Nucleus accumbens (tissue), 56 donors: ENCODE results near the gene ZNF653.

Experiments
- DNase-seq, 56 donors: peaks; one replicate each; lab custom pipeline; 2025; lab: John Stamatoyannopoulos, UW

ZNF653 gene, protein sequence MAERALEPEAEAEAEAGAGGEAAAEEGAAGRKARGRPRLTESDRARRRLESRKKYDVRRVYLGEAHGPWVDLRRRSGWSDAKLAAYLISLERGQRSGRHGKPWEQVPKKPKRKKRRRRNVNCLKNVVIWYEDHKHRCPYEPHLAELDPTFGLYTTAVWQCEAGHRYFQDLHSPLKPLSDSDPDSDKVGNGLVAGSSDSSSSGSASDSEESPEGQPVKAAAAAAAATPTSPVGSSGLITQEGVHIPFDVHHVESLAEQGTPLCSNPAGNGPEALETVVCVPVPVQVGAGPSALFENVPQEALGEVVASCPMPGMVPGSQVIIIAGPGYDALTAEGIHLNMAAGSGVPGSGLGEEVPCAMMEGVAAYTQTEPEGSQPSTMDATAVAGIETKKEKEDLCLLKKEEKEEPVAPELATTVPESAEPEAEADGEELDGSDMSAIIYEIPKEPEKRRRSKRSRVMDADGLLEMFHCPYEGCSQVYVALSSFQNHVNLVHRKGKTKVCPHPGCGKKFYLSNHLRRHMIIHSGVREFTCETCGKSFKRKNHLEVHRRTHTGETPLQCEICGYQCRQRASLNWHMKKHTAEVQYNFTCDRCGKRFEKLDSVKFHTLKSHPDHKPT

DNA sequence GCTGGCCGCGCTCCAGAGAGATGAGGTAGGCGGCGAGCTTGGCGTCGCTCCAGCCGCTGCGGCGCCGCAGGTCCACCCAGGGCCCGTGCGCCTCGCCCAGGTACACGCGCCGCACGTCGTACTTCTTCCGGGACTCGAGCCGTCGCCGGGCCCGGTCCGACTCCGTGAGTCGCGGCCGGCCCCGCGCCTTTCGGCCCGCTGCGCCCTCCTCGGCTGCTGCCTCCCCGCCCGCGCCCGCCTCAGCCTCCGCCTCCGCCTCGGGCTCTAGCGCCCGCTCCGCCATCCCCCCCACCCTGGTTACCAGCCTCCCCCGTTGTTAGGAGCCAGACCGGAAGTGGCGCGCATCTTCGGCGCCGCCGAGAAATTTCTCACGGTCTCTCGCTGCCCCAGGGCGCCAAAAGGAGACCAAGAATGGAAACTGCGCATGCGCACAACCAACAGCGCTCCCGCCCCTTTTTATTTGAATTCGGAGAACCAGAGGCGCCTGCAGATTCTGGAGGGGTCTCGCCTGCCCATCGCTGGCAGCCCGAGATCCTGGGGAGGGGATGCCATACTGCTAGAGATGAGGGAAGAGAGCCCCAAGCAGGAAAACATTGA lies at the start of gene ZNF653:
Gene ZNF653 (minus strand): TSS at position 336 of the 597 bp plus-strand sequence. CDS start 53 bp downstream, at position 283.
- peak in 54 of 56 donors; percentile 55 to 96 (median 87) for DNase-seq

DNA sequence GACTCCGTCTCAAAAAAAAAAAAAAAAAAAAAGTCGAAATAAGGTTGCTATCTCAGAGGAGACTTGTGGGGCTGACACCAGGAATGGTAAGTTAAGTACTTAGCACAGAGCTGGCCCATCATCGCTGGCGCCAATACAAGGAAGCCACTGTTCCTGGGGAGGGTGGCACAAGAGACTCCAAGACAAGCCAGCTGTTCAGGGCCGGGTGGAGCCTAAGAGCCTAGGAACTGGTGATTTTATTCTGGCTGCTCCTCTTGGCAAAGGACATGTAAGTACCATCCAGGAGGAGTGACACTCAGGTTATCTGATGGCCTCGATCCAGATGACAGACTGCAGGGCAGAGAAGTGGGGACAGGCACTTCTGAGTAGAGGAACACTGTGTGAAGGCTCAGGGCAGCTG lies 49.6 kb upstream of the ZNF653 start:
- peak in 8 of 56 donors; percentile 1 to 20 (median 3) for DNase-seq

DNA sequence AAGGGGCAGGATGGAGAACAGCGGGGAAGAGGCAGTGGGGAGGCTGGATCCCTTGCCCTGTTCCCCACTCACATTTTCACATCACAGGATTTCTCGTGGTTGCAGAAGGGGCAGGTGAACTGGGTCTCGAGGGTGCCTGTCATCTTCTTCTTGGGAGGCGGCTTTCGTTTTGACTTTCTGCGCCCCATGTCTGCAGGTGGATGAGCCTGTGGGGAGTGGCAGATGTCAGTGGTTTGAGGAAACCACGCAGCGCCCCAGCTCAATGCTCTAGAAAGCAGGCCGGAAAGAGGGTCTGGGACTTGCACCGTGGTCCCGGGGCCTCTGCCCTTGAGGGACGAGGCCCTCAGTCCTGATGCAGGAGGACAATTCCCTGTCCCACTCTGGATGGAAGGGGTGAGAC lies 48.5 kb upstream of the ZNF653 start:
- no peak for DNase-seq

DNA sequence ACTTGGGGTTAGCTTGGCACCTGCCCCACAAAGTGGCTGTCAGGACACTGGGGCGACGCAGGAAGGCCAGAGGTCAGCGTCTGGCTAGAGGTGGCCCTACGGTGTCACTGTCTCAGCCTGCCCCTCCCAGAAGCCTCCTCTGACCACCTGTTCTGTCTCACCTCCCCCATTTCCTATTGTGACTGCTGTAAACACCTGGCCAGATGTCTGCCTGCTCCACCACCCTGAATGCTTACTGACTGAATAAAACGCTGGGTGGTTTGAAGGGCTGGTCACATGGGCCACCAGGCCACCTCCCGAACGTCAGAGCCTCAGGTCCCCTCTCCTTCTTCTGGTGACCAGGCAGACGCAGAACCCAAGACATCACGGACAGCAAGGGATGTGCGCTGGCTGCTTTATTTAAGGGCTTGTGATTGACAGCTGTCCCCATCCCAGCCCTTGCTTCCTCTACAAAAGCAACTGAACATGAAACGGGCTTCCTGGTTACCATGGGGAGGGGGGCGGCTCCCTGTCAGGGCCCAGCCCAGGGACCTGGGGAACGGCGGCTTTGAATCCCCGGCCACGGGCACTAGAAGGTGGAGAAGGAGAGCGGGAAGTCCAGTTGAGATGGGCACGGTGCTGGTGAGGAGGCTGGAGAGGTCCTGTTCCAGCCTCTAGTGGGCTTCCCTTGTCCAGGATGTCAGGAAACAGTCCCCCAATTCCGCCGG lies 47.2 kb upstream of the ZNF653 start:
- DNase-seq, result no peak

DNA sequence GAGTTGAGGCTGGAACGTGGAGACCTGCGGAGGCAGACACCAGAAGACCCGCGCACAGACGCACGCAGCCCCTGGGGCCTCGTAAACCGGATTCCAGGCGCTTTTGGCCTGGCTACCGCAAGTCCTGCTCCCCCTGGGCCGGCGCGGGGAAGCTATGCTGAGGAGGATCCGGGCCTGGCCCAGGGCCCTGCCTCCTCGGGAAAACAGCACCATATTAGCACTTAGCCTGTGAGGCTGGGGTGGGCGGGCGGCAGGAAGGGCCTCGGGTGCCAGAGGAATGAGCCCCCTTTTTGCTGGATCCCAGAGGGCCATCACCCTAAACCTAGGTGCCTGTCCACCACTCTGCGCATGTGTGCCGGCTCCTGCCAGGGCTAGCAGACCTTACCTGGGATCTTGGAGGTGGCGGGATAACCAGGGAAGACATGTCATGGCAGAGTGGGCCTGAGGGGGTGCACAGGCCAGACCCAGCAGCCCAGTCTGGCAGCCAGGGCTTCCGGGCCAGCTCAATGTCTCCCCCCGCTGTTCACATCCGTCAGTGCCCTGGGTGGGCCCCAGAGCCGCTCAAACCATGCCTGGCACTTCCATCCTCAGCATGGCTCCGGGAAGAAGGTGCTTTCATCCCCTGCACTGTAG lies 46.1 kb upstream of the ZNF653 start:
- DNase-seq, result peak in 2 of 56 donors; percentile 2 to 5

DNA sequence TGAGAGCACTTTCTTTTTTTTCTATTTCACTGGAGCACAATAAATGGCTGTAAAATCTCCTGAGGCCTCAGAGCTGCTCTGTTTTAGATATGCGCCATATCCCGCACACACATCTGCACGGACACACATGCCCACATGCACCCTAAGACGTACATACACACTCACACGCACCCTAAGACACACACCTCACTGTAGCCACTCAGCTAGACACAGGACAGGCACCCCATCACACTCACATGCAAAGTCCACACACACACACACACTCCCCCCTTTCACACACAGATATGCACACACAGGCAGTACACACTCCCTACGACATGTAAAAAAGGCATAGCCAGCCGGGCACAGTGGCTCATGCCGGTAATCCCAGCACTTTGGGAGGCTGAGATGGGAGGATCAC lies 44.6 kb upstream of the ZNF653 start:
- DNase-seq, result no peak

DNA sequence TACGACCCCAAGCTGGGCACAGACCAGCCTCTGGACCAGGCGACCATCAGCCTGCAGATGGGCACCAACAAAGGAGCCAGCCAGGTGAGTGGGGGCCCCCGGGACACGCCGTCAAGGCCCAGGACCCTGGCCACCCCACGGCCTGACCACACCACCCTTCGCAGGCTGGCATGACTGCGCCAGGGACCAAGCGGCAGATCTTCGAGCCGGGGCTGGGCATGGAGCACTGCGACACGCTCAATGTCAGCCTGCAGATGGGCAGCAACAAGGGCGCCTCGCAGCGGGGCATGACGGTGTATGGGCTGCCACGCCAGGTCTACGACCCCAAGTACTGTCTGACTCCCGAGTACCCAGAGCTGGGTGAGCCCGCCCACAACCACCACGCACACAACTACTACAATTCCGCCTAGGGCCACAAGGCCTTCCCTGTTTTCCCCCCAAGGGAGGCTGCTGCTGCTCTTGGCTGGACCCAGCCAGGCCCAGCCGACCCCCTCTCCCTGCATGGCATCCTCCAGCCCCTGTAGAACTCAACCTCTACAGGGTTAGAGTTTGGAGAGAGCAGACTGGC lies 43.8 kb upstream of the ZNF653 start:
- no peak for DNase-seq

DNA sequence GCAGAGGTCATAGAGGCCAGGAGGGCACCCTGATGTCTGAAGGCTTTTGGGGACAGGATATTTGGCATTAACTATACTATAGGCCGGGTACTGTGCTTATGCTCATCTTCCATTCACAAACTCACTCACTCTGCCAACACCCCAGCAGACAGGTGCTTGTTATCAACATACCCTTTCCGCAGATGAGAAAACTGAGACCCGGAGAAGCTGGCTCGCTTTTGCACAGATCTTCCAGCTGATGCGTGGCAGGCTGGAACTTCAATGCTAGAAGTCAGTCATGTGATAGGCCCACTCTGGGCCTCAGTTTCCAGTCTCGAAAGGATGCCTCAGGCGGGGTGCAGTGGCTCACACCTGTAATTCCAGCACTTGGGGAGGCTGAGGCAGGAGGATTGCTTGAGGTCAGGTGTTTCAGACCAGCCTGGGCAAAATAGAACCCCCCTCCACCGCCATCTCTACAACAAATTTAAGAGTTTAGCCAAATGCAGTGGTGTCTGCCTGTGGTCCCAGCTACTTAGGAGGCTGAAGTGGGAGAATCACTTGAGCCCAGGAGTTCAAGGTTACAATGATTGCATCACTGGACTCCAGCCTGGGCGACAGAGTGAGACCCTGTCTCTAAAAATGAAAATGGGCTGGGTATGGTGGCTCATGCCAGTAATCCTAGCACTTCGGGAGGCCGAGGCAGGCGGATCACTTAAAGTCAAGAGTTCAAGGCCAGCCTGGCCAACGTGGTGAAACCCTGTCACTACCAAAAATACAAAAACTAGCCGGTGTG lies 42.5 kb upstream of the ZNF653 start:
- no peak for DNase-seq

DNA sequence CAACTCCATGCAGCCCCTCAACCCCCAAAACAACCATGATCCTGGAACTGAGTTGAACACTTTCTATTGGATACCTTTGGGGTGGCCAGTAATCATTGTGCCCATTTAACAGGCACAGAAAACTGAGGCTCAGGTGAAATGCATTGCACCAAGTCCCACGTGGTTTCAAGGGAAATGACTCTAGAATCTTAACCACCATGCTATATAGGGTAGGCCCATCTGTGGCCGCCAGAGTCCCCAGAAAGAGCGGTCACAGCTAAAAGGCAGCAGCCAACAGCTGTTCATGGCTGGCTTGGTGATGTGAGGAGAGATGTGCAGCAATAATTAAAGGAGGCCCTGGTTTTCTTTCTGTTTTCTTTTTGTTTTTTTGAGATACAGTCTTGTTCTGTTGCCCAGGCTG lies 35.6 kb upstream of the ZNF653 start:
- DNase-seq, result no peak

DNA sequence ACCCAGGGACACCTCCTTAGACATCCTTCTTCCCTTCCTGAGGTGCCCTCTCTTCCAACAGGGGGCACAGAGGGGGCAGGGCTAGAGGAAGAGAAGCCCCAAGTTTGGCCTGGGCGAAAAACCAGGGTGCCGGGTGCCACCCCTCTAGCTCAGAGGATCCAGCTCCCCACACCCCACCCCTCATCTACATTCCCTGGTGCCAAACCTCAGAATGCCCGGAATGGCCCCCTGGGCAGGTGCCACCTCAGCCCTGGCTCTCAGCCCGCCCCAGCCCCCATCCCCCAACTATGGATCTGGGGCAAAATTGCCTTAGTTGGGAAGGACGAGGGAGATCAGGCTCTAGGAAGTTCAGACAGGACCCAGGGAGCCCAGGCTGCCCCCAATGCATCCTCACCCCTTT lies 35.0 kb upstream of the ZNF653 start:
- no peak for DNase-seq

DNA sequence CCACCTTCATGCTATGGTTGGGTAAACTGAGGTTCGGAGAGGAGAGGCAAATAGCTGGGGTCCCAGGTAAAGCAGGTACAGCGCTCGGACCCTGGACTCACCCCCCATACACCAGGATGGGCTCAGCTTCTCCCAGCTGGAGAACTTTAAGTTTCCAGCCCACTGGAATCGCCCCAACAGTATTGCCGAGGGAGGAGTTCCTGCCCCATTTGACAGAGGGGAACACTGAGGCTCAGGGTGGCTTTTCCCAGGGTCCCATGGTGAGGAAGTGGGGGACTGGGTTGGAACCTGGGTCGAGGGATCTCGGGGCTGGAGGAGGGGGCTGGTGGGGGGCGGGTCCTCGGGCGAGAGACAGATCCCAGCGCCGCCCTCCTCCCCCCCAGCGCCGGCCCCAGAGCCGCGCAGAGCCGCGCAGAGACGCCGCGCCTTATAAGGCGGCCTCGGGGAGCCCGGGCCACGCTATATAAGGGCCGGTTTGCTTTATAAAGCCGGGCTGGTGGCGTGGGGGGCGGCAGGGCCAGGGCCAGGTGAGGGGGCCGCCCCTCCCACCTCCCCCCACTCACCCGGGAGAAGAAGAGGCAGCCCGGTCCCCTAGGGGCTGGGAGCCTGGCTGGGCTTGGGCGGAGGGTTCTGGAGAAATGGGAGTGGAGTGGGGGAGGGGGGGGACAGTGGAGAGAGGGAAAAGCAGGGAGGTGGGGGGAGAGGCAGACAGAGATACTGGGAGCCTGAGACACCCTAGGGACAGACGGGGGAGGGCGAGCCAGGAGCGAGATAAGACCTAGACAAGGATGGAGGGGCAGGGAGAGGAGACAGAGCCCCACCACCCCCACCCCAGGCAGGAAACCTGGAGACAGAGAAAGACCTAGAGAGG lies 34.1 kb upstream of the ZNF653 start:
- DNase-seq, result no peak

DNA sequence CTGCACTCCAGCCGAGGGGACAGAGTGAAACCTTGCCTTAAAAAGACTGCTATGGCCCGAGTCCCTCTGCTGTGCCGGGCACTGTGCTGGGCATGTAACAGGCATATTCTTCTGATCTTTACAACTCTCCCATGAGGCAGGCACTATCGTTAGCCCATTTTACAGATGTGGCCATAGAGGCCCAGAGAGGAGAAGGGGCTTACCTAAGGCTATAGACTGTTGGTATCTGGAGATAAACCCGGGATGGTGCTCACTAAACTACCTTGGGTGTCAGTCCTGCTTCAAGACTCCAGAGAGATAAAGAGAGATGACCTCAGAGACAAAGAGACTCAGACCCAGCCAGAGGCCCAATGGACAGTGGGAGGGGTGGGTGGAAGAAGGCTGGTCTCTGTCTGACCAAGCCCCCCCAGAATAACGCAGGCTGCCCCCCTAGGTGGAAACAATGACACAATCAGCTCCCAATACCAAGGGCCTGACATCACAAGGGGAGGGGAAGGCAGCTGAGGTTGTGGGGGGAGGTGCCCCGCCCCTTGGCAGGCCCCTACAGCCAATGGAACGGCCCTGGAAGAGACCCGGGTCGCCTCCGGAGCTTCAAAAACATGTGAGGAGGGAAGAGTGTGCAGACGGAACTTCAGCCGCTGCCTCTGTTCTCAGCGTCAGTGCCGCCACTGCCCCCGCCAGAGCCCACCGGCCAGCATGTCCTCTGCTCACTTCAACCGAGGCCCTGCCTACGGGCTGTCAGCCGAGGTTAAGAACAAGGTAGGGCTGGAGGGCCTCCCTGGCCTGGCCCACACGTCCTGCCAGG lies 32.8 kb upstream of the ZNF653 start, which contains the start of gene CNN1:
Gene CNN1 (plus strand): TSS at position 620 of the 805 bp plus-strand sequence. CDS start 77 bp downstream, at position 697.
- DNase-seq, result no peak

DNA sequence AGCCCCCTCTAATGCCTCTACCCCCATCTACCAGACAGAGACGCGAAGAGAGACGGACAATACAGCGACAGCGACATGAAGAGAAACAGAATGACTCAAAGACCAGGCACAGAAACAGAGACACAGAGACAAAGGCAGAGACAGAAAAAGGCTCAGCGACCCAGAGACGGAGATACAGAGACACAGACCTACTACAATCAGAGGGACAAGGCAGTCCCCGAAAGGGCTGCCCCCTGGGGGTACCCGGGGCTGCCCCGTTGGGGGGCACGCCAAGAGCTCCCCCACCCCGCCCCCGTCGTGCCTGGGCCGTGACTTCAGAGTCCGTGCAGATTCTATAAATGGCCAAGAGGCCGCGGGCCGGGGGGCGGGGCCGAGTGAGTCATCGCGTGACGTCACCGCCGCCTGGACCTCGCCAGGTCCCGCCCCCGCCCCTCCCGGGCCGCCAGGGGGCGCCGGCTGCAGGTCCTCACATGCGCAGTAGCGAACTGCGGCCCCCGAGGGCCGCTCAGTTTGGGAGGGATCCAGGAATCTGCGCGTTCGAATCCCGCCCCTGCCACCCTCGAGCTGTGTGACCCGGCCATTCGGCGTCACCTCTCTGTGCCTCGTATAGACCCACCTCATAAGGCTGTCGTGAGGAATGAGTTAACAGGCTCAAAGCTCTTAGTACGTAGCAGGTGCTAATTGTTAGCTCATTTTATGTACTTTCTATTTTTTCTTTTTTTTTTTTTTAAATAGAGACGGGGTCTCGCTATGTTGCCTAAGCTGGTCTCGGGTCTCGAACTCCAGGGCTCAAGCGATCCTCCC lies 30.4 kb upstream of the ZNF653 start:
- DNase-seq, result peak in 55 of 56 donors; percentile 19 to 94 (median 73)

DNA sequence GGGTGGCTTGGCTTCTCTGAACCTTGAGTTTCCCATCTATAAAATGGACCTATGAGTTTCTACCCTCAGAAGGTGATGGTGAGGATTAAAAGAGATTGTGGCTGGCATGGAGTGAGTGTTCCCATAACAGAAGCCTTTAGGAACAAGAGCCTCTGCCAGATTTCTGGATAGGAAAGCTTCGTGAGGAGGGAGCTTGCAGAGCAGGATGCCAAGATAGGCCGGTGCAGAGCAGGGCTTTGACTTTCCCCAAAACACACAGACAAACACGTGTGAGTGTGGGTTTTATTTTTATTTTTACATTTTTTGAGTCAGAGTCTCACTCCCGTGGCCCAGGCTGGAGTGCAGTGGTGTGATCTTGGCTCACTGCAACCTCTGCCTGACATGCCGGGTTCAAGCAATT lies 29.3 kb upstream of the ZNF653 start:
- no peak for DNase-seq

DNA sequence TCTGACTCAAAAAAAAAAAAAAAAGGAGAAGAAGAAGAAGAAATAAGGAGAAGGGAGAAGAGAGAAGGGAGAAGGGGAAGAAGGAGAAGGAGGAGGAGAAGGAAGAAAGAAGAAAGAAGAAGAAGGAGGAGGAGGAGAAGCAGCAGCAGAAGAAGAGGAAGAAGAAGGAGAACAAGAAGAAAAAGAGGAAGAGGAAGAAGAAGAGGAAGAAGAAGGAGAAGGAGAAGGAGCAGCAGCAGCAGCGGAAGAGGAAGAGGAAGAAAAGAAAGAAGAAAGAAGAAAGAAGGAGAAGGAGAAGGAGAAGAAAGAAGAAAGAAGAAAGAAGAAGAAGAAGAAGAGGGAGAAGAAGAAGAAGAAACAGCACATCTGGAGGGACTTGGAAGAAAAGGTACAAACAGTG lies 28.9 kb upstream of the ZNF653 start:
- DNase-seq, result no peak

DNA sequence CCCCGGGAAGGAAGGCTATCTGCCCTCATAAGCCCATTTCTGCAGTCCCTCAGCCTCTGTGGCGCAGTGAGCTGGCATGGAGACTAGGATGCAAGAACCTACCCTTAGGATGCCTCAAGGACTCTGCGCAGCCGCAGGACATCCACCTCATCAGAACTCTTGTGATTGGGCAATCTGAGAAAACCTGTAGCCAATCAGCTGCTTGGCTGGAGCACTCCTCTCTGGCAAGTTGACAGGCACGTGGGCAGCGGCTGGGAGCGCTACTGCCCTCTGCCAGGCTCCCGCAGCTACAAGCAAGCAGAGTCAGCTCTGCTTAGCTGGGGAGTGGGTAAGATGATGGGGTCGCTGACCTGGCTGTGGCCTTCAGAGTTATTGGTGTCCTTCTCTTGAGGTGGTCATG lies 24.8 kb upstream of the ZNF653 start:
- DNase-seq, result peak; percentile 32 to 94 (median 82)
